Neural cell (in vitro differentiated cells): ENCODE measurements around the gene PDE1C.

Experiments
- EP300 ChIP-seq: fragments of 450-650 bp; conservative IDR thresholded peaks from 2 replicates; pipeline ENCODE4 v1.6.1; 2014; ENCODE audit warnings: antibody characterized with exemption, mild to moderate bottlenecking, moderate library complexity; ENCODE audit not compliant: poor library complexity, severe bottlenecking
- EZH2 ChIP-seq: fragments of 200-600, 300-800 bp; shearing (Covaris generic), sonication (generic); IDR thresholded peaks from 2 replicates; pipeline ENCODE4 v1.6.1; 2014; ENCODE audit warnings: antibody characterized with exemption, low read length, borderline replicate concordance, mild to moderate bottlenecking; ENCODE audit not compliant: insufficient read depth, poor library complexity, severe bottlenecking
- POLR2AphosphoS5 ChIP-seq: IDR thresholded peaks from 2 replicates; pipeline ENCODE4 v1.6.1; 2012
- RAD21 ChIP-seq: fragments of 450-650 bp; conservative IDR thresholded peaks from 2 replicates; pipeline ENCODE4 v1.6.1; 2014; ENCODE audit warnings: antibody characterized with exemption, mild to moderate bottlenecking, moderate library complexity
- TAF1 ChIP-seq: IDR thresholded peaks from 2 replicates; pipeline ENCODE4 v1.6.1; 2012; ENCODE audit warnings: low read depth
- TF ChIP-seq, protein P1 (sequence below): fragments of 450-650 bp; IDR thresholded peaks from 2 replicates; pipeline ENCODE4 v1.5.1; 2014; ENCODE audit warnings: antibody characterized with exemption, mild to moderate bottlenecking, moderate library complexity; ENCODE audit not compliant: poor library complexity, severe bottlenecking

DNA sequence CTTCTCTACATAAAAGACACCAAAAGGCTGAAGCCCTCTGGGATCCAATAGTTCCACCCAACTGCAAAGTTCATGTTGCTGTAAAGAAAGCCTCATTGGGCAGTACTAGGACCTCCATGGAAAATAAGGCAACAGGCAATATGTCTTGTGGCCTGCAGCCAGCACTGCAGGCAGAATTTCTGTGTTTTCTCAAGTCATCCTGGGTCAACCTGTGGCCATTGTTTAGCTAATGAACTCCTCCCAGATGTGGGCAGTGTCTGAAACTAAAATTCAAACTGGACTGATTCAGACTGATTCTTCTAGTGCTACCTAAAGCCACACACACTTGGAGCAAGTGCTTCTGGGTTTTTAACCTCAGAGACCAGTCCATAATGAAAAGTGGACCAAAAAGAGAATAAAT lies 241.7 kb downstream of the PDE1C start:
- TF ChIP-seq POLR2AphosphoS5 (no peak), EP300 (no peak), RAD21 (no peak), EZH2 (no peak), TAF1 (no peak)
- TF ChIP-seq, protein P1, sequence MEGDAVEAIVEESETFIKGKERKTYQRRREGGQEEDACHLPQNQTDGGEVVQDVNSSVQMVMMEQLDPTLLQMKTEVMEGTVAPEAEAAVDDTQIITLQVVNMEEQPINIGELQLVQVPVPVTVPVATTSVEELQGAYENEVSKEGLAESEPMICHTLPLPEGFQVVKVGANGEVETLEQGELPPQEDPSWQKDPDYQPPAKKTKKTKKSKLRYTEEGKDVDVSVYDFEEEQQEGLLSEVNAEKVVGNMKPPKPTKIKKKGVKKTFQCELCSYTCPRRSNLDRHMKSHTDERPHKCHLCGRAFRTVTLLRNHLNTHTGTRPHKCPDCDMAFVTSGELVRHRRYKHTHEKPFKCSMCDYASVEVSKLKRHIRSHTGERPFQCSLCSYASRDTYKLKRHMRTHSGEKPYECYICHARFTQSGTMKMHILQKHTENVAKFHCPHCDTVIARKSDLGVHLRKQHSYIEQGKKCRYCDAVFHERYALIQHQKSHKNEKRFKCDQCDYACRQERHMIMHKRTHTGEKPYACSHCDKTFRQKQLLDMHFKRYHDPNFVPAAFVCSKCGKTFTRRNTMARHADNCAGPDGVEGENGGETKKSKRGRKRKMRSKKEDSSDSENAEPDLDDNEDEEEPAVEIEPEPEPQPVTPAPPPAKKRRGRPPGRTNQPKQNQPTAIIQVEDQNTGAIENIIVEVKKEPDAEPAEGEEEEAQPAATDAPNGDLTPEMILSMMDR, result no peak
